SK-N-SH (cell line): Measurements from ENCODE around the gene KLF2. TPM values are rescaled to one million over a fixed set of nuclear protein-coding genes. Genes with fewer than 3 reads are reported as not detected.

Experiments used
- CTCF ChIA-PET: fragments of 300-600, 350-600 bp; formaldehyde crosslinking; extraction: SDS; loops from one replicate; lab custom pipeline; 2021; lab: Yijun Ruan, JAX
- POLR2A ChIA-PET: fragments of 350-600 bp; sonication (Branson Sonifier 250); formaldehyde crosslinking; extraction: SDS; loops from one replicate; lab custom pipeline; 2020; ENCODE audit warnings: antibody characterized with exemption, inconsistent platforms; lab: Yijun Ruan, JAX
- DNase-seq: peaks from one replicate; pipeline ENCODE4 v3.0.0; 2012
- H2AFZ ChIP-seq: fragments of 200-600 bp; sonication (generic); 2 replicates; pipeline ENCODE4 v1.8.1; 2016; ENCODE audit warnings: antibody characterized with exemption, mild to moderate bottlenecking, low read depth
- H3F3A ChIP-seq: fragments of 200-600 bp; sonication (generic); replicated peaks from 2 replicates; pipeline ENCODE3; 2016; ENCODE audit warnings: antibody characterized with exemption, mild to moderate bottlenecking; ENCODE audit not compliant: insufficient read depth
- H3K27ac ChIP-seq, 2 experiments: fragments of 200-500 bp in 1 of 2; fragments of 200-600 bp in 1 of 2; sonication (Bioruptor generic) in 1 of 2; sonication (generic), shearing (Covaris generic) in 1 of 2; 2 replicates each; pipeline versions ENCODE4 v1.5.1 to v1.6.1; 2014 to 2016; ENCODE audit warnings: low read depth in 2 of 2, inconsistent platforms in 1 of 2, low read length in 1 of 2, mild to moderate bottlenecking in 1 of 2, mixed read lengths in 1 of 2
- H3K27me3 ChIP-seq: fragments of 200-600 bp; sonication (generic), shearing (Covaris generic); 2 replicates; pipeline ENCODE4 v1.6.1; 2016; ENCODE audit warnings: mixed run types; ENCODE audit not compliant: insufficient read depth
- H3K36me3 ChIP-seq, 2 experiments: fragments of 200-500 bp in 1 of 2; fragments of 200-600 bp in 1 of 2; sonication (Bioruptor generic) in 1 of 2; sonication (generic) in 1 of 2; replicated peaks in 1 of 2; 2 replicates each; pipeline versions ENCODE3 to v1.5.1; 2014 to 2016; ENCODE audit warnings: low read length in 1 of 2, mild to moderate bottlenecking in 1 of 2; ENCODE audit not compliant: insufficient read depth in 2 of 2, control insufficient read depth in 1 of 2
- H3K4me1 ChIP-seq, 2 experiments: fragments of 200-500 bp in 1 of 2; fragments of 200-600 bp in 1 of 2; sonication (Bioruptor generic) in 1 of 2; sonication (generic), shearing (Covaris generic) in 1 of 2; 2 replicates each; pipeline versions ENCODE4 v1.5.1 to v1.6.1; 2014 to 2016; ENCODE audit warnings: low read depth in 1 of 2, low read length in 1 of 2, mixed run types in 1 of 2; ENCODE audit not compliant: insufficient read depth in 2 of 2, control insufficient read depth in 1 of 2
- H3K4me2 ChIP-seq: fragments of 200-600 bp; sonication (generic), shearing (Covaris generic); 2 replicates; pipeline ENCODE4 v1.6.1; 2017; ENCODE audit warnings: mixed run types
- H3K4me3 ChIP-seq, 2 experiments: fragments of 200-500 bp in 1 of 2; fragments of 200-600 bp in 1 of 2; sonication (Bioruptor generic) in 1 of 2; sonication (generic), shearing (Covaris generic) in 1 of 2; 2 replicates each; pipeline versions ENCODE4 v1.5.1 to v1.8.1; 2014 to 2016; ENCODE audit warnings: low read depth in 2 of 2, inconsistent platforms in 1 of 2, low read length in 1 of 2, mild to moderate bottlenecking in 1 of 2, mixed read lengths in 1 of 2, moderate library complexity in 1 of 2
- H3K79me2 ChIP-seq: fragments of 200-600 bp; sonication (generic); 2 replicates; pipeline ENCODE4 v1.8.1; 2017; ENCODE audit warnings: mild to moderate bottlenecking; ENCODE audit not compliant: insufficient read depth
- H3K9ac ChIP-seq: fragments of 200-600 bp; sonication (generic); 2 replicates; pipeline ENCODE4 v1.6.1; 2017; ENCODE audit warnings: mixed run types
- H3K9me2 ChIP-seq: fragments of 200-600 bp; sonication (generic); 2 replicates; pipeline ENCODE4 v1.6.1; 2017; ENCODE audit warnings: mixed run types
- H3K9me3 ChIP-seq: fragments of 200-600 bp; sonication (generic); 2 replicates; pipeline ENCODE4 v1.6.1; 2017; ENCODE audit warnings: mixed run types, mild to moderate bottlenecking, moderate library complexity
- H4K20me1 ChIP-seq: fragments of 200-600 bp; sonication (generic); 2 replicates; pipeline ENCODE4 v1.6.1; 2017; ENCODE audit warnings: mild to moderate bottlenecking, mixed run types; ENCODE audit not compliant: insufficient read depth
- CHD2 ChIP-seq: fragments of 150-350 bp; IDR thresholded peaks from 2 replicates; pipeline ENCODE4 v1.6.1; 2018; ENCODE audit warnings: low read length; ENCODE audit not compliant: partially characterized antibody
- JUND ChIP-seq: IDR thresholded peaks from 2 replicates; pipeline ENCODE4 v1.4.0; 2012
- NFIC ChIP-seq: IDR thresholded peaks from 2 replicates; pipeline ENCODE4 v1.4.0; 2012; ENCODE audit warnings: borderline replicate concordance
- POLR2AphosphoS5 ChIP-seq: IDR thresholded peaks from 2 replicates; pipeline ENCODE4 v1.6.1; 2012; ENCODE audit warnings: low read depth, low read length
- RCOR1 ChIP-seq: fragments of 150-350 bp; IDR thresholded peaks from 2 replicates; pipeline ENCODE4 v1.6.1; 2017; ENCODE audit warnings: antibody characterized with exemption, low read length
- TCF12 ChIP-seq: IDR thresholded peaks from 2 replicates; pipeline ENCODE4 v1.4.0; 2012
- YY1 ChIP-seq: IDR thresholded peaks from 2 replicates; pipeline ENCODE4 v1.4.0; 2012; ENCODE audit warnings: low read depth, mild to moderate bottlenecking
- WGBS: methylation state at CpG from one replicate; pipeline ENCODE4 v1.1.6; 2017; ENCODE audit warnings: low lambda C conversion rate; 5-methylcytosine and 5-hydroxymethylcytosine counted together
- polyA plus RNA-seq, 3 experiments: library from polyadenylated mRNA; depleted of rRNA; stranded (reverse); fragments of >200 nt; gene quantifications; 2 replicates each; pipeline ENCODE4 v1.2.3, GENCODE V29; 2012
- TF ChIP-seq, protein P1 (sequence below): fragments of 200-600 bp; sonication (generic); IDR thresholded peaks from 2 replicates; pipeline ENCODE4 v1.6.1; 2017; ENCODE audit warnings: antibody characterized with exemption, mild to moderate bottlenecking, moderate library complexity
- TF ChIP-seq, protein P2 (sequence below): fragments of 150-350 bp; IDR thresholded peaks from 2 replicates; pipeline ENCODE4 v1.6.1; 2016; ENCODE audit warnings: mild to moderate bottlenecking, low read depth, low read length
- TF ChIP-seq, protein P3 (sequence below): IDR thresholded peaks from 2 replicates; pipeline ENCODE4 v1.6.1; 2012; ENCODE audit warnings: mild to moderate bottlenecking, low read depth, low read length, moderate library complexity

KLF2 gene
- polyA plus RNA-seq, 1 of the 3 experiments (the other 2 are of a cell fraction): 6.9 TPM

DNA sequence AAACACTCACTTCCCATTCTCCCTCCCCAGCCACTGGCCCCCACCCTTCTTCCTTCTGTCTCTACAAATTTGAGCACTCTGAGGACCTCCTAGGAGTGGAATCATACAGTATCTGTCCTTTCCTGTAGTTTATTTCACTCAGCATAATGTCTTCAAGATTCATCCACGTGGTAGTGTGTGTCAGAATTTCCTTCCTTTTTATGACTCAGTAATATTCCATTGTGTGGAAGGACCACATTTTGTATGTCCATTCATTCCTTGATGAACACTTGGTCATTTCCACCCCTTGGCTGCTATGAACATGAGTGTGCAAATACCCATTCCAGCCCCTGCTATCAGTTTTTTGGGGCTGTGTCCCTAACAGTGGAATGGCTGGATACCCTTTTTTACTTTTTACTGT is 9.8 kb downstream of the KLF2 start:
- H4K20me1 ChIP-seq: no peaks in the 10 kb centered on the region; the same call in 1 of the 2 replicates
- H3K4me3 ChIP-seq: no peak overlapping the region
- no peak overlapping the region for H3K4me2 ChIP-seq
- H3K79me2 ChIP-seq: no peaks in the 10 kb centered on the region
- peaks cover 0 to 20% of the 10 kb centered on the region in 2 experiments; a peak in 3 of 4 replicates for H3K4me1 ChIP-seq
- WGBS: 43% methylated on average over 1 of the region's 1 CpG
- TF ChIP-seq YY1 (no peak), POLR2AphosphoS5 (no peak), TCF12 (no peak), RCOR1 (no peak), JUND (no peak), CHD2 (no peak)
- TF ChIP-seq, protein P1, sequence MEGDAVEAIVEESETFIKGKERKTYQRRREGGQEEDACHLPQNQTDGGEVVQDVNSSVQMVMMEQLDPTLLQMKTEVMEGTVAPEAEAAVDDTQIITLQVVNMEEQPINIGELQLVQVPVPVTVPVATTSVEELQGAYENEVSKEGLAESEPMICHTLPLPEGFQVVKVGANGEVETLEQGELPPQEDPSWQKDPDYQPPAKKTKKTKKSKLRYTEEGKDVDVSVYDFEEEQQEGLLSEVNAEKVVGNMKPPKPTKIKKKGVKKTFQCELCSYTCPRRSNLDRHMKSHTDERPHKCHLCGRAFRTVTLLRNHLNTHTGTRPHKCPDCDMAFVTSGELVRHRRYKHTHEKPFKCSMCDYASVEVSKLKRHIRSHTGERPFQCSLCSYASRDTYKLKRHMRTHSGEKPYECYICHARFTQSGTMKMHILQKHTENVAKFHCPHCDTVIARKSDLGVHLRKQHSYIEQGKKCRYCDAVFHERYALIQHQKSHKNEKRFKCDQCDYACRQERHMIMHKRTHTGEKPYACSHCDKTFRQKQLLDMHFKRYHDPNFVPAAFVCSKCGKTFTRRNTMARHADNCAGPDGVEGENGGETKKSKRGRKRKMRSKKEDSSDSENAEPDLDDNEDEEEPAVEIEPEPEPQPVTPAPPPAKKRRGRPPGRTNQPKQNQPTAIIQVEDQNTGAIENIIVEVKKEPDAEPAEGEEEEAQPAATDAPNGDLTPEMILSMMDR: no peak
- TF ChIP-seq, protein P2, sequence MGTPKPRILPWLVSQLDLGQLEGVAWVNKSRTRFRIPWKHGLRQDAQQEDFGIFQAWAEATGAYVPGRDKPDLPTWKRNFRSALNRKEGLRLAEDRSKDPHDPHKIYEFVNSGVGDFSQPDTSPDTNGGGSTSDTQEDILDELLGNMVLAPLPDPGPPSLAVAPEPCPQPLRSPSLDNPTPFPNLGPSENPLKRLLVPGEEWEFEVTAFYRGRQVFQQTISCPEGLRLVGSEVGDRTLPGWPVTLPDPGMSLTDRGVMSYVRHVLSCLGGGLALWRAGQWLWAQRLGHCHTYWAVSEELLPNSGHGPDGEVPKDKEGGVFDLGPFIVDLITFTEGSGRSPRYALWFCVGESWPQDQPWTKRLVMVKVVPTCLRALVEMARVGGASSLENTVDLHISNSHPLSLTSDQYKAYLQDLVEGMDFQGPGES: no peak
- TF ChIP-seq, protein P3, sequence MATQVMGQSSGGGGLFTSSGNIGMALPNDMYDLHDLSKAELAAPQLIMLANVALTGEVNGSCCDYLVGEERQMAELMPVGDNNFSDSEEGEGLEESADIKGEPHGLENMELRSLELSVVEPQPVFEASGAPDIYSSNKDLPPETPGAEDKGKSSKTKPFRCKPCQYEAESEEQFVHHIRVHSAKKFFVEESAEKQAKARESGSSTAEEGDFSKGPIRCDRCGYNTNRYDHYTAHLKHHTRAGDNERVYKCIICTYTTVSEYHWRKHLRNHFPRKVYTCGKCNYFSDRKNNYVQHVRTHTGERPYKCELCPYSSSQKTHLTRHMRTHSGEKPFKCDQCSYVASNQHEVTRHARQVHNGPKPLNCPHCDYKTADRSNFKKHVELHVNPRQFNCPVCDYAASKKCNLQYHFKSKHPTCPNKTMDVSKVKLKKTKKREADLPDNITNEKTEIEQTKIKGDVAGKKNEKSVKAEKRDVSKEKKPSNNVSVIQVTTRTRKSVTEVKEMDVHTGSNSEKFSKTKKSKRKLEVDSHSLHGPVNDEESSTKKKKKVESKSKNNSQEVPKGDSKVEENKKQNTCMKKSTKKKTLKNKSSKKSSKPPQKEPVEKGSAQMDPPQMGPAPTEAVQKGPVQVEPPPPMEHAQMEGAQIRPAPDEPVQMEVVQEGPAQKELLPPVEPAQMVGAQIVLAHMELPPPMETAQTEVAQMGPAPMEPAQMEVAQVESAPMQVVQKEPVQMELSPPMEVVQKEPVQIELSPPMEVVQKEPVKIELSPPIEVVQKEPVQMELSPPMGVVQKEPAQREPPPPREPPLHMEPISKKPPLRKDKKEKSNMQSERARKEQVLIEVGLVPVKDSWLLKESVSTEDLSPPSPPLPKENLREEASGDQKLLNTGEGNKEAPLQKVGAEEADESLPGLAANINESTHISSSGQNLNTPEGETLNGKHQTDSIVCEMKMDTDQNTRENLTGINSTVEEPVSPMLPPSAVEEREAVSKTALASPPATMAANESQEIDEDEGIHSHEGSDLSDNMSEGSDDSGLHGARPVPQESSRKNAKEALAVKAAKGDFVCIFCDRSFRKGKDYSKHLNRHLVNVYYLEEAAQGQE: no peak
- H3K36me3 ChIP-seq: no peaks in the 10 kb centered on the region
- no peak overlapping the region for H3K27ac ChIP-seq
- no peaks in the 10 kb centered on the region for H3K9me2 ChIP-seq
- H3K9ac ChIP-seq: no peak overlapping the region
- H2AFZ ChIP-seq: no peak overlapping the region
- POLR2A ChIA-PET: no interaction called here
- H3K9me3 ChIP-seq: no peaks in the 10 kb centered on the region
- peaks cover 34% of the 10 kb centered on the region for H3F3A ChIP-seq
- CTCF ChIA-PET: no interaction called here
- DNase-seq: no peak
- H3K27me3 ChIP-seq: no peaks in the 10 kb centered on the region

DNA sequence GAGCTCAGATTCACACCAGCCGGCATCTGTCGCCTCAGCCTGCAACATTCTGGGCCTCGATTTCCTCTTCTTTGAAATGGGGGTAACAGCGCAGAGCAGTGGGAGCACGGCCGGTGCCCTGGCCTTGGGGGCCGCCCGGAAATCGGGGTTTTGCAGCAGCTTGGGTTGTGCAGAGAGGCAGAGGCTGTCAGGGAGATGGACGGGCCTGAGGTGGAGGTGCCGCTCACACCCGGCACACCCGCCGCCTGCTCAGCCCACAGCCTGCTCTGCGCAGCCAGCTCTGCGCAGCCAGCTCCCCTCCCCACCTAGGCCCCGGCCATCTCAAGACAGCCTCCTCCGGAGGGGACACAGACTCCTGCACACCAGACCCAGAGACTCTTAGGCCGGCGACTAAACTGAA is 10.6 kb downstream of the KLF2 start:
- 86% methylated on average over 5 of the region's 20 CpGs for WGBS
- POLR2A ChIA-PET: no interaction called here
- TF ChIP-seq NFIC: no peak

More for the DNA sequence above, 10.6 kb downstream of the KLF2 start:
- H3K4me3 ChIP-seq: no peak overlapping the region
- H4K20me1 ChIP-seq: no peaks in the 10 kb centered on the region; the same call in 1 of the 2 replicates
- no peak for DNase-seq
- H3K79me2 ChIP-seq: no peaks in the 10 kb centered on the region
- no peak overlapping the region for H3K4me2 ChIP-seq
- no peaks in the 10 kb centered on the region for H3K27me3 ChIP-seq
- H3K9ac ChIP-seq: no peak overlapping the region
- H3K36me3 ChIP-seq: no peaks in the 10 kb centered on the region
- no peaks in the 10 kb centered on the region for H3K9me3 ChIP-seq
- no peaks in the 10 kb centered on the region for H3K9me2 ChIP-seq
- H2AFZ ChIP-seq: no peak overlapping the region
- CTCF ChIA-PET: no interaction called here
- H3K27ac ChIP-seq: no peak overlapping the region
- H3F3A ChIP-seq: peaks cover 27% of the 10 kb centered on the region
- peaks cover 0 to 22% of the 10 kb centered on the region in 2 experiments; a peak in 3 of 4 replicates for H3K4me1 ChIP-seq
